Stimulated activated CD8-positive, alpha-beta memory T cell treated with anti-CD3 and anti-CD28 coated beads, Interleukin-4, amount 100 ng/mL, for 1 hour (primary cell): ENCODE data around the gene OGFR.

Experiments
- DNase-seq, 2 donors: peaks; one replicate each; pipeline ENCODE4 v3.0.0-alpha.2; 2020; ENCODE audit warnings: low read depth in 2 of 2, low spot score in 1 of 2

Gene OGFR

GRCh38 chr20:62769346-62770071, 35.1 kb upstream of the OGFR start:
- no peak for DNase-seq

- no peak for DNase-seq
Observed at GRCh38 chr20:62770111-62770910, 34.3 kb upstream of the OGFR start.

GRCh38 chr20:62770916-62771315, 33.7 kb upstream of the OGFR start:
- no peak for DNase-seq

- no peak for DNase-seq
Observed at GRCh38 chr20:62771396-62772102, 33.1 kb upstream of the OGFR start.

GRCh38 chr20:62772103-62772611, 32.5 kb upstream of the OGFR start:
- no peak for DNase-seq

- no peak for DNase-seq
Observed at GRCh38 chr20:62772619-62772989, 32.0 kb upstream of the OGFR start.

GRCh38 chr20:62772990-62773844, 31.4 kb upstream of the OGFR start:
- DNase-seq: no peak

GRCh38 chr20:62773845-62774714, 30.6 kb upstream of the OGFR start:
- DNase-seq: no peak

GRCh38 chr20:62774762-62775161, 29.9 kb upstream of the OGFR start:
- DNase-seq: no peak

GRCh38 chr20:62775206-62775605, 29.4 kb upstream of the OGFR start:
- DNase-seq: no peak

- no peak for DNase-seq
Observed at GRCh38 chr20:62776035-62776691, 28.5 kb upstream of the OGFR start.

GRCh38 chr20:62776692-62777527, 27.7 kb upstream of the OGFR start:
- peak in 1 of 2 donors; percentile 41 for DNase-seq

- no peak for DNase-seq
Observed at GRCh38 chr20:62777528-62777830, 27.2 kb upstream of the OGFR start.

GRCh38 chr20:62778058-62778457, 26.6 kb upstream of the OGFR start:
- DNase-seq: no peak

GRCh38 chr20:62778601-62779416, 25.8 kb upstream of the OGFR start:
- no peak for DNase-seq

GRCh38 chr20:62779417-62779685, 25.3 kb upstream of the OGFR start:
- DNase-seq: no peak

- no peak for DNase-seq
Observed at GRCh38 chr20:62780204-62780603, 24.4 kb upstream of the OGFR start.

GRCh38 chr20:62780696-62781095, 23.9 kb upstream of the OGFR start:
- DNase-seq: no peak
